ENCODE data around the gene LRRC55.

The LRRC55 gene

DNA sequence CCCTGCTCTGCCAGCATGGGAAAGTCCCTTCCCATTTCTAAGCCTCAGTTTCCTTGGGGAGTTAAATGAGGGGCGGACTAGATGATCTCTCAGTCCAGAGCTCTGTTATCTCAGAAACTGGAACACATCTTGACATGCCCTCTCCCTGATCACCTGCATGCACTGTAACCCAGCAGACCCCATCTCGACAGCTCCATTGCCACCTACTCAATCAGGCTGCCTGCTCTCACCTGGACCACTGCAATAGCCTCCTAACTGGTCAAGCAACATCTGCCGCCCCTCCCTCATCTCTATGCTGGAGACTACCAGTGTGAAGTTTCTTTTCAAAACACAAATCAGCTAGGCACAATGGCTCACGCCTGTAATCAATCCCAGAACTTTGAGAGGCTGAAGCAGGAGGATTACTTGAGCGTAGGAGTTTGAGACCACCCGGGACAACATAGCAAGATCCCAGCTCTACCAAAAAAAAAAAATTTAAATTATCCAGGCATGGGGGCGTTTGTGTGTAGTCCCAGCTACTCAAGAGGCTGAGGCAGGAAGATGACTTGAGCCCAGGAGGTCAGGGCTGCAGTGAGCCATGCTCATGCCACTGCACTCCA, 22.2 kb downstream of the LRRC55 start:
- no peak for DNase-seq

DNA sequence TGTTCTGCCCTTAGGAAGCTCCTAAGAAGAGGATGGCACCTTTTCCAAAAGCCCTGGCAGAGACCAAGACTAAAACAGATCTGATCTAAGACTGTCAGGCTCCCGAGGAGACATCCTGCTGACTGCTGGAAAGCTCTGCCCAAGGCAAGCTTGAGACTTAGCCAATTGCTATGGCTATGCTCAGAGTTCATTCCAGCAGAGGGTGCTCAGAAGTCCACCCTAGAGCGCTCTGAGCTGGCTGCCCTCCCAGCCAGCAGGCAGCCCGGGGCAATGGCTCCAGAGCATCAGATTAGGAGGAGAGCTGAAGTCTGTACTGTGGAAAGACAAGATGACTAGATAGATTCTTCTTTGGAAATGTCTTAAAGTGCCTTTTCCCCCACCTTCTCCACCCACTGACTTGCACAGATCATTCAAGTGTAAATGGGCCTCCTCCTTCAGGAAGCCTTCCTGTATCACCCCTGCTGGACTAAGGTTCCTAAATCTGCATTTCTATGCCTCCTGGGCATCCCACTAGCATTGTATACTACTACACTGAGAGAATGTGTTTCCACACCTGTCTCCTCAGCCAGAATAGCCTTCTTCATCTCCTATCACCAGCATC, 23.4 kb downstream of the LRRC55 start:
- no peak for DNase-seq

DNA sequence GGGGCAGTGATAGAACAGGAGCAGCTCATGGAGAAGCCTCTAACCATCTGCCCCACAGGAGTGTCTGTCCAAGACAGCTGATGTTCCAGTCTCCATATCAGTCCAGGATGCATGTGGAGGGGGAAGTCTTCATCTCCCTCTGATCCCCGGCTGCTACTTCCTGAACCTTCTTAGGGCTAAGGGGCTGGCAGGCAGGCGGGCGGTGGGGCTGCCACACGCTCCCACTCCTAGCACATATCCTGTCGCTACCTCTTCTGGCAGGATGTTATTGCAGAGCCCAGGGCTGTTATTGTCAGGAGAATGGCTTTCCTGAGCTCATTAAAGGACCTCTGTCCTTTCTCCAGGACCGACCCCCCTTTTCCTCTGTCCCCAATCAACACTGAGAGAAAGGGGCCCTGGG, 25.4 kb downstream of the LRRC55 start:
- no peak for DNase-seq

DNA sequence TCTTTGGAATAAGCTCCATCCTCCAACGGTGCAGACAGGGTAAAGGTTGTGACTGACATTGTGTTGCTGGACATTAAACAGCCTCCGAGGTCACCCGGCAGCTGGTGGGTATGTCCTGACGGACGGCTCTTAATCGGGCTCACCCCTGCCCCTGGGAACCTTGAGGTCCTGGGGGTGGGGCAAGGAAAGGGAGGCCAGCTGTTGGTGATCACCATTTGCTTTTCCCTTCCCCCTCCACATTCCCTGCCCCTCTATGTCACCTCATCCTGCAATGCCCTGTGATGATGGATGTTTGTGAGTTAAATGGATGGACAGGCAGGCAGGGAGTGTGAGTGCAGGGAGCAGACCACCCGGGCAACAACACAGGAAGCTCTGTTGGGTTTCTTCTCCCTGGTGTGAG, 29.0 kb downstream of the LRRC55 start:
- no peak for DNase-seq

DNA sequence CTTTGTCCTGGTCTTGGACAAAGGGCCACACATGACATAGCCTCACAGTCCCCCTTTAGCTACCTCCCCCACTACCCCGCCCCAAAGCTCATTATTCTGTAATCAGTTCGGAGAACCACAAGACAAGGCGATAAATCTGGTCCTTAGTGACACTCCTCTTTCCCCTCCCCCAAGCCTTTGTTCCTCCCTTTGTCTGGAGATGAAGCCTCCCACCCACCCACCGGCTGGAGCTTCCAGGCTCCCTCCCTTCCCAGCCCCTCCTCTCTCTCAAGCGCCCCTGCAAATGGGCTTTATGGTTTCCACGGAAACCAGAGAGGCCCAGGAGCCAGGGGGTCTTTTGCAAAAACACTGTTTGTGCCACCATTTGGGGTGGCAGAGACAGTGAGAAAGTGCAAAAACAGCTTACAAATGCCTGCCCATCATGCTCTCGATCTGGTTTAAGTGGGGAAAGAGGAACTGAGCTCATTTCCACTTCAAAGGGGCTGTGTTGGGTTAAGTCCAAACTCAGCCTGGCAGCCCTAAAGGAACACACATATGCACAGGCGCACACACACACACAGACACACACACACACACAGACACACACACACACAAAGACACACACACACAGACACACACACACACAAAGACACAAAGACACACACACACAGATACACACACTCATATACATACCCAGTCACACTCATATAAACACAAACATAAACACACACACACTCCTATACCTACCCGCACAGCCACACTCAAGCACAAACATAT, 31.8 kb downstream of the LRRC55 start:
- DNase-seq: no peak

DNA sequence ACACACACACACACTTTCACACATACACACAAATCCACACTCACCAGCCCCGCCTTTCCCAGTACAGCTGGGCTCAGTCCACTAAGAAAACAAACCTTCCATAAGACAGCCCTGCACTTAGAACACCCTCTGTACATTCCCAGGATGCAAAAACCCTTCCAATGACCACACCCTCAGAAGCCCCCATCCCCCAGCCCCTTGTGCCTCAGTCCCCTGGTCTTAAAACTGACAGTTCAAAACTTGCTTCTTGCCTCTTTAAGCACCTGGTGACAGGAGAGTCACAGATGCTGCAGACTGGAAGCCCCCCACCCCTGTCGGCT, 32.3 kb downstream of the LRRC55 start:
- no peak for DNase-seq

GRCh38 chr11:57214494-57214893, 32.7 kb downstream of the LRRC55 start:
- DNase-seq: no peak

GRCh38 chr11:57216463-57216862, 34.7 kb downstream of the LRRC55 start:
- no peak for DNase-seq

- DNase-seq: no peak
Observed at GRCh38 chr11:57217053-57217452, 35.3 kb downstream of the LRRC55 start.

DNA sequence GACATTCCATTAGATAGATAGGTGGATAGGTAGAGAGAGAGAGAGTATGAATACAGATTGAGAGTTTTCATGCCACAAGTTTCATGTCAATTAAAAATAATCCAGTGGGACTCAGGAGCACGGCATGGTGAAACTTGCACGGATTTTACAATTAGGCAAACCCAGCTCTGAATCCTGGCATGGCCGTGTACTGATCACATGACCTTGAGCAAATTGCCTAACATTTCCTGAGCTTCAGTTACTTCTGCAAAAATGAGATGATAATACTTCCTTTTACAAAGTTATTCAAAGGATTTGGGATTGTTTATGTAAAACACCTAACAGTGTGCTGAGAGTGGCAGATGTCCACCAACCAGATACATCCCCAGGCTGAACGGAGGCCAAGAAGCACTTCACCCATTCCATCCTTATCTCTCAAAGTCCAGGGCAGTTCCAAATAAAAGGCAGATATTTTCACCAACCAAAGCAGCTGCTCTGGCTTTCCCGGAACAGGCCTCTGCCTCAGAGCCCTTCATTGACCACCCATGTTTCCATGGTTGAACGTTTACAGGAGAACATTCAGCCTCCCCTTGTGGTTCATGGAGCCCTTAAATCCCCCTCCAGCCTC, 37.4 kb downstream of the LRRC55 start:
- DNase-seq: no peak

DNA sequence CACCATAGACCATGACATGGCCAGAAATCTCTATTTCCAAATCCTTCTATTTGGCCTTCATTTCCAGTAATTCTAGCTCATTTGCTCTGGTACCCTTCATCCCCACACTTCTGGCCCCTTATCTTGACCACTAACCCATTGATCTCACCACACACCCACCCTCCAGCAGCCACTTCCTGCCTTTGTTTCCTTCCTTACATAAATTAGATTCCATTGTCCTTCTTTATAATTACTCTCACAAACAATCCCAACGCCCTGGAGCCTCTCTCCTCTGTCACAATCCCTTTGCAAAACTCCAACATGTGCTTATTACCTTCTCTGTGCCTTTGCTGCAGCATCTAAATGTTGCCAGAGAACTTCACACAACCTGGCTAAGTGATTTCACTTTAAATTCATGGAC, 40.5 kb downstream of the LRRC55 start:
- no peak for DNase-seq

GRCh38 chr11:57223601-57224000, 41.8 kb downstream of the LRRC55 start:
- no peak for DNase-seq

DNA sequence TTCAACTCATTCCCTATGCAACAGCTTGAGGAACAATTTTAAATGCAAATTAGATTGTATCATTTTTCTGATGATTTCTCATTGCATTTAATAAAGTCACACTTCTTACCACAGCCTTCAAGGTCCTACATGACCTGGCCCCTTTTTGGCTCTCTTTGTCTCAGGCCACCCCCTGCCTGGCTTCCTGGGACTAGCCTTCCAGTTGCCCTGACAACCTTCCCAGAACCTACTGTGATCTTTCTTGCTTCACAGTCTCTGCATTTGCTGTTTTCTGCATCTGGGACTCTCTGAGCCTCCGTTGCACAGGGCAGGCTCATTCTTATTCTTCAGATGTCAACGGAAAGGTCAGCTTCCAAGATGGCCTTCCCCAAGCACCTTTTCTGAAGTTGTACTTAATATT, 42.4 kb downstream of the LRRC55 start:
- no peak for DNase-seq

- no peak for DNase-seq
Observed at GRCh38 chr11:57224537-57224936, 42.8 kb downstream of the LRRC55 start.

GRCh38 chr11:57228600-57228999, 46.8 kb downstream of the LRRC55 start:
- DNase-seq: no peak

DNA sequence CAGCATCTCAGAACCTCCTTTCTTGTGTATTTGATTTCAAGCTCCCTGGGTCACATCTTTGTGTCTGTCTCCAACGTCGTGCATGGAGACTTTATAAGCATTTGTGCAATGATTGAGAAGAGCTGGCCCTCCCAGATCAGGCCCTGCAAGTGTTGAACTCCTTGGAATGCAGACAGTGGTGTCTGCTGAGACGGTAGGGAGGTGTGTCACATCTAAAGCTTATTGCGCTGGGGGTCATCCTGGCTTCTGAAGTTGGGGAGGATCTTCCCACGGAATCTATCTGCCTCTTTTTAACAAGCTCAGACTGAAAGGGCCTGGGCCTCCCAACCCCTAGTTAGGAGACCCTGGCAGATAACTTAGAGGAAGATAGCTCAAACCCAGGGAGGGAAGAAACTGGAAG, 48.6 kb downstream of the LRRC55 start:
- DNase-seq: no peak

- no peak for DNase-seq
Observed at GRCh38 chr11:57230791-57231538, 49.2 kb downstream of the LRRC55 start.

DNA sequence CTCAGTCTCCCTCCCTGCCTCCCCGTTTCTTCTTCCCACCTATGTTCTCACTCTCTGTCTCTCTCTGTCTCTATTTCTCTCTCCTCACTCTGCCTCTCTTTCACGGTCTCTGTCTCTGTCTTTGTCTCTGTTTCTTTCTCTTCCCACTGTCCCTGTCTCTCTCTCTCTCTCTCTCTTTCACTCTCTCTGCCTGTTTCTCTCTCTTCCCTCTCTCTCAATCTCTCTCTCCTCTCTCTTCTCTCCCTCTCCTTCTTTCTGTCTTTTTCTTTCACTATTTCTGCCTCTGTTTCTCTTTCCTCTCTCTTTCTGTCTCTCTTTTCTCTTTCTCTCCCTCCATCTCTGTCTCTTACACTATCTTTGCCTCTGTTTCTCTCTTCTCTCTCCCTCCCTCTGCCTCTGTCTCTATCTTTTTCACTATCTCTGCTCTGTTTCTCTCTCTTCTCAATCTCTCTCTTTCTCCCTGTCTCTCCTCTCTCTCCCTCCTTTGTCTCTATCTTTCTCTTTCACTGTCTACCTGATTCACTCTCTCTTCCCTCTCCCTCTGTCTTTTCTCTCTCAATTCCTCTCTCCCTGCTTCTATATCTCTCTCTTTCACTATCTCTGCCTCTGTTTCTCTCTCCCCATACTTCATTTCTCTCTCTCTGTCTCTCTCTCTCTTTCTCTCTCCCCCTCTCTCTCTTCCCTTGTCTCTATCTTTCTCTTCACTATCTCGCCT, 49.9 kb downstream of the LRRC55 start:
- no peak for DNase-seq

DNA sequence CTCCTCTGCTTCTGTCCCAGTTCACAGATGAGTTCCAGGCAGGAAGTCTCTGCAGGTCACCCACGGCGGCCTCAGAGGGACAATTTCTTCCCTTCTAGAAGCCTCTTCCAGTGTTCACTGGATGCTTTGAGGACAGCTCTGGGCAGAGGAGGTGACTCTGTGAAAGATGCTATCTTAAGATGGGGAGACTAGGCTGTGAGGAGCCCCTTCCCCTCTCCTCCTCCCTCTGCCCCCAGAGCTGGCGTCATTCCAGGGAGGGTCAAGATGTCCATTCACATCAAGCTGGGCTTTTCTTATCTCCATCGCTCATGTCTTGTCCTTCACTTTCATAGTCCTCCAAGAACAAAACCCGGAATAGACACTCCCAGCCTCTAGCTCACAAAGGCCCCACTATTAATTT, 51.9 kb downstream of the LRRC55 start:
- DNase-seq: no peak

GRCh38 chr11:57235761-57236703, 54.3 kb downstream of the LRRC55 start:
- DNase-seq: no peak

DNA sequence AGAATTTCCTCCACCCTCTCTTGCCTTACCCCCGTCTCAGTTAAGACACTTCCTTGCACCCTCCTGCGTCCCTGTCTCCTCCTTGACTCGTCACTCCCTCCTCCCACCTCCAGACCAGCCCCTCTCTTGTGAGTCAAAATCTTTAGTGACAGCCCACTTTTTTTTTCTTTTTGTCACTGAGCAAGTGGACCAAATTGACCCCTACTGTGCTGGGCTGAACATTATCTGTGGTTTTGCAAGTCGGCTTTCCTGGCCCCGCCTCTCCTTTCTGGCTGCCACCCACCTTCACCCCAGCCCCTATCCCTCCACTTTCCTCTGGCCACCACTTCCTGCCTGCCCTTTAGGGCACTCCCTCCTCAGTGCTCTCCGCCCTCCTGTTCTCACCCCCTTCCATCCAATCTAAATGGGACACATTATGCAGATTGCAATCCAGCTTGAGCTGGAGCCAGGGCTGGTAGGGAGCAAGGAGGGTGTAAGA, 55.5 kb downstream of the LRRC55 start, which contains the start of gene APLNR:
APLNR (minus strand) TSS at position 47 of the 478 bp plus-strand sequence. CDS start 246 bp downstream, outside the sequence.
- DNase-seq: no peak
